Suppressor macrophage treated with lipopolysaccharide for 4 hours (primary cell): ENCODE results near the gene LRFN2.
A peak's percentile ranks its signal among the peaks of the same experiment; 100 is the strongest.

Experiments
- DNase-seq: peaks from one replicate; pipeline ENCODE4 v3.0.0-alpha.2; 2020

The LRFN2 gene

GRCh38 chr6:40343318-40343876 is 243.8 kb downstream of the LRFN2 start:
- DNase-seq = peak; percentile 19

- DNase-seq = no peak
These were observed 244.4 kb downstream of the LRFN2 start for GRCh38 chr6:40342723-40343122.

GRCh38 chr6:40341726-40342125 is 245.4 kb downstream of the LRFN2 start:
- no peak for DNase-seq
